Measurements from ENCODE around the gene LRRN1.
"Not testable (repeated sequence)": the region's sequence is repeated elsewhere in the genome, so short reads cannot be mapped to it uniquely, and the experiment has no call there.

LRRN1 gene

GRCh38 chr3:3813013-3813412, 13.8 kb downstream of the LRRN1 start:
- DNase-seq (ENCODE audit: low read depth): no peak

GRCh38 chr3:3815206-3815605, 16.0 kb downstream of the LRRN1 start:
- DNase-seq (ENCODE audit: low read depth): no peak

GRCh38 chr3:3816034-3816433, 16.8 kb downstream of the LRRN1 start:
- no peak for DNase-seq (ENCODE audit: low read depth)

- DNase-seq (ENCODE audit: low read depth): no peak
These were observed 18.6 kb downstream of the LRRN1 start for GRCh38 chr3:3817865-3818264.

- no peak for DNase-seq (ENCODE audit: low read depth)
These were observed 22.5 kb downstream of the LRRN1 start for GRCh38 chr3:3821777-3822176.

GRCh38 chr3:3825035-3825434, 25.8 kb downstream of the LRRN1 start:
- no peak for DNase-seq (ENCODE audit: low read depth)

- DNase-seq (ENCODE audit: low read depth): no peak
These were observed 27.3 kb downstream of the LRRN1 start for GRCh38 chr3:3826521-3826920.

- DNase-seq (ENCODE audit: low read depth): no peak
These were observed 27.9 kb downstream of the LRRN1 start for GRCh38 chr3:3827111-3827510.

GRCh38 chr3:3828417-3828816, 29.2 kb downstream of the LRRN1 start:
- DNase-seq (ENCODE audit: low read depth): not testable (repeated sequence)

- no peak for DNase-seq (ENCODE audit: low read depth)
These were observed 37.6 kb downstream of the LRRN1 start for GRCh38 chr3:3836845-3837244.

- DNase-seq (ENCODE audit: low read depth): no peak
These were observed 43.1 kb downstream of the LRRN1 start for GRCh38 chr3:3842356-3842755.

- DNase-seq (ENCODE audit: low read depth): no peak
These were observed 49.0 kb downstream of the LRRN1 start for GRCh38 chr3:3847994-3848922.

GRCh38 chr3:3848923-3849275, 49.7 kb downstream of the LRRN1 start:
- no peak for DNase-seq (ENCODE audit: low read depth)

- DNase-seq (ENCODE audit: low read depth): no peak
These were observed 52.5 kb downstream of the LRRN1 start for GRCh38 chr3:3851621-3852323.

GRCh38 chr3:3853544-3853943, 54.3 kb downstream of the LRRN1 start:
- DNase-seq (ENCODE audit: low read depth): no peak

- DNase-seq (ENCODE audit: low read depth): no peak
These were observed 55.8 kb downstream of the LRRN1 start for GRCh38 chr3:3855056-3855455.

- DNase-seq (ENCODE audit: low read depth): no peak
These were observed 61.0 kb downstream of the LRRN1 start for GRCh38 chr3:3860235-3860634.

- no peak for DNase-seq (ENCODE audit: low read depth)
These were observed 63.3 kb downstream of the LRRN1 start for GRCh38 chr3:3862534-3862933.

GRCh38 chr3:3875491-3875890, 76.3 kb downstream of the LRRN1 start:
- DNase-seq (ENCODE audit: low read depth): no peak

- DNase-seq (ENCODE audit: low read depth): no peak
These were observed 81.8 kb downstream of the LRRN1 start for GRCh38 chr3:3881050-3881449.

GRCh38 chr3:3887311-3887710, 88.1 kb downstream of the LRRN1 start:
- DNase-seq (ENCODE audit: low read depth): not testable (repeated sequence)

- no peak for DNase-seq (ENCODE audit: low read depth)
These were observed 94.4 kb downstream of the LRRN1 start for GRCh38 chr3:3893590-3893989.
